K562 (cell line): ENCODE results near the gene PRR35. TPM values are rescaled to one million over a fixed set of nuclear protein-coding genes. Genes with fewer than 3 reads are reported as not detected.

Source experiments
- BACH1 ChIP-seq: fragments of 200-800 bp; sonication (Bioruptor generic); IDR thresholded peaks from 2 replicates; pipeline ENCODE4 v1.6.1; 2016; ENCODE audit warnings: missing genetic modification characterization, missing compliant biosample characterization
- FOXP1 ChIP-seq: sonication (generic); formaldehyde crosslinking; IDR thresholded peaks from 2 replicates; pipeline ENCODE4 v1.8.0; 2022; ENCODE audit warnings: mild to moderate bottlenecking, missing genetic modification reagents
- LEF1 ChIP-seq: fragments of 450-650 bp; IDR thresholded peaks from 2 replicates; pipeline ENCODE4 v1.6.1; 2016; ENCODE audit warnings: mild to moderate bottlenecking
- MED1 ChIP-seq: sonication (generic); formaldehyde crosslinking; IDR thresholded peaks from 2 replicates; pipeline ENCODE4 v1.8.1; 2023; ENCODE audit warnings: missing genetic modification reagents, borderline replicate concordance
- PRMT5 ChIP-seq: sonication (generic); formaldehyde crosslinking; IDR thresholded peaks from 2 replicates; pipeline ENCODE4 v1.5.0; 2020; ENCODE audit warnings: missing genetic modification reagents
- RFX5 ChIP-seq: IDR thresholded peaks from 2 replicates; pipeline ENCODE4 v1.6.1; 2011; ENCODE audit warnings: low read depth, mild to moderate bottlenecking, improper control_type of control experiment, low read length
- SRSF7 ChIP-seq: fragments of 200-400 bp; formaldehyde crosslinking; optimal IDR thresholded peaks from 2 replicates; pipeline ENCODE3; 2017; ENCODE audit warnings: mild to moderate bottlenecking, low read depth, low read length
- ZEB2 ChIP-seq: fragments of 450-650 bp; IDR thresholded peaks from 2 replicates; pipeline ENCODE4 v1.6.1; 2016
- ZNF175 ChIP-seq: fragments of 200-800 bp; sonication (Bioruptor generic); IDR thresholded peaks from 2 replicates; pipeline ENCODE4 v1.6.1; 2016; ENCODE audit warnings: low read depth, mild to moderate bottlenecking, missing genetic modification characterization, missing compliant biosample characterization
- polyA plus RNA-seq, 8 experiments: library from polyadenylated mRNA; depleted of rRNA in 4 of 8; stranded (reverse) in 5 of 8; unstranded in 3 of 8; fragments of >200 nt; fragmentation: Nextera tagmentation in 2 of 8; fragmentation: Illumina TruSeq in 1 of 8; extraction: Ambion mirVana in 2 of 8; extraction: Trizol in 1 of 8; gene quantifications; 2 replicates each; pipeline versions ENCODE4 v1.2.1 to v1.2.3, GENCODE V29; 2011 to 2014; ENCODE audit warnings: inconsistent platforms in 1 of 8, missing spikeins in 1 of 8
- total RNA-seq, 7 experiments: library from RNA; depleted of rRNA in 6 of 7; stranded (reverse); fragments of >200 nt in 6 of 7; fragmentation: Illumina TruSeq in 2 of 7; extraction: Trizol in 2 of 7; gene quantifications; 2 replicates each; pipeline versions ENCODE4 v1.2.1 to v1.2.3, GENCODE V29; 2011 to 2021; ENCODE audit warnings: low replicate concordance in 1 of 7
- TF ChIP-seq, protein P1 (sequence below): fragments of 250-450 bp; sonication (Bioruptor Pico); IDR thresholded peaks from 2 replicates; pipeline ENCODE4 v1.4.0; 2020; ENCODE audit warnings: mild to moderate bottlenecking
- TF ChIP-seq, protein P2 (sequence below), 2 experiments: fragments of 450-650 bp in 1 of 2; sonication (generic) in 1 of 2; formaldehyde crosslinking; conservative IDR thresholded peaks; 2 replicates each; pipeline versions ENCODE4 v1.4.0 to v1.8.1; 2020 to 2022; ENCODE audit warnings: mild to moderate bottlenecking in 1 of 2, missing genetic modification reagents in 1 of 2
- TF ChIP-seq, protein P3 (sequence below): fragments of 450-650 bp; conservative IDR thresholded peaks from 2 replicates; pipeline ENCODE4 v1.6.1; 2016; ENCODE audit warnings: missing genetic modification characterization, low read depth, mild to moderate bottlenecking, control low read depth, missing compliant biosample characterization
- TF ChIP-seq, protein P4 (sequence below): fragments of 450-650 bp; IDR thresholded peaks from 2 replicates; pipeline ENCODE4 v1.6.1; 2016; ENCODE audit warnings: low read depth
- TF ChIP-seq, protein P5 (sequence below): conservative IDR thresholded peaks from 2 replicates; pipeline ENCODE4 v1.6.1; 2011; ENCODE audit warnings: low read depth, mild to moderate bottlenecking, low read length; ENCODE audit not compliant: control insufficient read depth

Gene PRR35
- total and polyA plus RNA-seq, 9 of the 15 experiments (the other 6 are each of a cell fraction or from before 2014, with no cell fraction given): 0.17 to 0.45 (median 0.21) TPM; not detected in 5

DNA sequence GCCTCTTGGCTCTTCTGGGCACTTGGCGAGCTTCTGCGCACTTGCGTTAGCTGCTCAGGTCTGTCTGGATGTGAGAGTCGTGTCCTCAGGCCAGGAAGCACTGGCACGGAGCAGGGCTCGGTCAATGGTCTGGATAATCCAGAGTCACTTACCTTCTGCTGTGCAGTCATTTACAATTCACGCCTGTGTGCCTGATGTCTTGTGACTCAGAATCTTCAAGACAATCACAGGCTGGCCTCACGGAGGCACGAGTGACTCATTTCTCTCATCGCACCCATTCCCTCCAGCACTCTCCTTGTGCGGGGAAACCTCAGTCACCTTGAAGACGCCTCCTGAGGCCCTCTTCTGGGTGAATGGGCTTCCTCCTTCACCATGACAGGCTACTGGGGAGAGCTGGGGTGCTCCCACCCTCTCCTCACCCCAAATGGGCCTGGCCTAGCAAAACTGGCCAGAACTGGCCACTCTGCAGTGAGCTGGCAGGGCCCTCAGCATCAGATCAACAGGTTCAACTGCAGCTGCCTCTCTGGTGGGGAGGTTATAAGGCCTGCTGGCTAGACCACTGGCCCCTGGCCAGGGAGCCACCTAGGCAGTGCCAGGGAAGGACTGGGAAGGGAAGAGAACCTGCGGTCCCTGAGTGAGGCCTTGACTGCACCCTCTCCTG, 34.5 kb upstream of the PRR35 start (continued):
- TF ChIP-seq, protein P1, sequence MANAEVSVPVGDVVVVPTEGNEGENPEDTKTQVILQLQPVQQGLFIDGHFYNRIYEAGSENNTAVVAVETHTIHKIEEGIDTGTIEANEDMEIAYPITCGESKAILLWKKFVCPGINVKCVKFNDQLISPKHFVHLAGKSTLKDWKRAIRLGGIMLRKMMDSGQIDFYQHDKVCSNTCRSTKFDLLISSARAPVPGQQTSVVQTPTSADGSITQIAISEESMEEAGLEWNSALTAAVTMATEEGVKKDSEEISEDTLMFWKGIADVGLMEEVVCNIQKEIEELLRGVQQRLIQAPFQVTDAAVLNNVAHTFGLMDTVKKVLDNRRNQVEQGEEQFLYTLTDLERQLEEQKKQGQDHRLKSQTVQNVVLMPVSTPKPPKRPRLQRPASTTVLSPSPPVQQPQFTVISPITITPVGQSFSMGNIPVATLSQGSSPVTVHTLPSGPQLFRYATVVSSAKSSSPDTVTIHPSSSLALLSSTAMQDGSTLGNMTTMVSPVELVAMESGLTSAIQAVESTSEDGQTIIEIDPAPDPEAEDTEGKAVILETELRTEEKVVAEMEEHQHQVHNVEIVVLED (CRISPR knock-in tag): no peak
- TF ChIP-seq, protein P2, sequence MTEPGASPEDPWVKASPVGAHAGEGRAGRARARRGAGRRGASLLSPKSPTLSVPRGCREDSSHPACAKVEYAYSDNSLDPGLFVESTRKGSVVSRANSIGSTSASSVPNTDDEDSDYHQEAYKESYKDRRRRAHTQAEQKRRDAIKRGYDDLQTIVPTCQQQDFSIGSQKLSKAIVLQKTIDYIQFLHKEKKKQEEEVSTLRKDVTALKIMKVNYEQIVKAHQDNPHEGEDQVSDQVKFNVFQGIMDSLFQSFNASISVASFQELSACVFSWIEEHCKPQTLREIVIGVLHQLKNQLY (CRISPR knock-in tag; conservative IDR thresholded peaks at IDR 0.05): no peak
- TF ChIP-seq SRSF7 (no peak), RFX5 (no peak), LEF1 (no peak), ZEB2 (no peak), ZNF175 (no peak), PRMT5 (CRISPR knock-in tag) (no peak), BACH1 (tag) (no peak), MED1 (no peak), FOXP1 (CRISPR knock-in tag) (no peak)
- TF ChIP-seq, protein P3, sequence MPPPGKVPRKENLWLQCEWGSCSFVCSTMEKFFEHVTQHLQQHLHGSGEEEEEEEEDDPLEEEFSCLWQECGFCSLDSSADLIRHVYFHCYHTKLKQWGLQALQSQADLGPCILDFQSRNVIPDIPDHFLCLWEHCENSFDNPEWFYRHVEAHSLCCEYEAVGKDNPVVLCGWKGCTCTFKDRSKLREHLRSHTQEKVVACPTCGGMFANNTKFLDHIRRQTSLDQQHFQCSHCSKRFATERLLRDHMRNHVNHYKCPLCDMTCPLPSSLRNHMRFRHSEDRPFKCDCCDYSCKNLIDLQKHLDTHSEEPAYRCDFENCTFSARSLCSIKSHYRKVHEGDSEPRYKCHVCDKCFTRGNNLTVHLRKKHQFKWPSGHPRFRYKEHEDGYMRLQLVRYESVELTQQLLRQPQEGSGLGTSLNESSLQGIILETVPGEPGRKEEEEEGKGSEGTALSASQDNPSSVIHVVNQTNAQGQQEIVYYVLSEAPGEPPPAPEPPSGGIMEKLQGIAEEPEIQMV (tag): no peak
- TF ChIP-seq, protein P4, sequence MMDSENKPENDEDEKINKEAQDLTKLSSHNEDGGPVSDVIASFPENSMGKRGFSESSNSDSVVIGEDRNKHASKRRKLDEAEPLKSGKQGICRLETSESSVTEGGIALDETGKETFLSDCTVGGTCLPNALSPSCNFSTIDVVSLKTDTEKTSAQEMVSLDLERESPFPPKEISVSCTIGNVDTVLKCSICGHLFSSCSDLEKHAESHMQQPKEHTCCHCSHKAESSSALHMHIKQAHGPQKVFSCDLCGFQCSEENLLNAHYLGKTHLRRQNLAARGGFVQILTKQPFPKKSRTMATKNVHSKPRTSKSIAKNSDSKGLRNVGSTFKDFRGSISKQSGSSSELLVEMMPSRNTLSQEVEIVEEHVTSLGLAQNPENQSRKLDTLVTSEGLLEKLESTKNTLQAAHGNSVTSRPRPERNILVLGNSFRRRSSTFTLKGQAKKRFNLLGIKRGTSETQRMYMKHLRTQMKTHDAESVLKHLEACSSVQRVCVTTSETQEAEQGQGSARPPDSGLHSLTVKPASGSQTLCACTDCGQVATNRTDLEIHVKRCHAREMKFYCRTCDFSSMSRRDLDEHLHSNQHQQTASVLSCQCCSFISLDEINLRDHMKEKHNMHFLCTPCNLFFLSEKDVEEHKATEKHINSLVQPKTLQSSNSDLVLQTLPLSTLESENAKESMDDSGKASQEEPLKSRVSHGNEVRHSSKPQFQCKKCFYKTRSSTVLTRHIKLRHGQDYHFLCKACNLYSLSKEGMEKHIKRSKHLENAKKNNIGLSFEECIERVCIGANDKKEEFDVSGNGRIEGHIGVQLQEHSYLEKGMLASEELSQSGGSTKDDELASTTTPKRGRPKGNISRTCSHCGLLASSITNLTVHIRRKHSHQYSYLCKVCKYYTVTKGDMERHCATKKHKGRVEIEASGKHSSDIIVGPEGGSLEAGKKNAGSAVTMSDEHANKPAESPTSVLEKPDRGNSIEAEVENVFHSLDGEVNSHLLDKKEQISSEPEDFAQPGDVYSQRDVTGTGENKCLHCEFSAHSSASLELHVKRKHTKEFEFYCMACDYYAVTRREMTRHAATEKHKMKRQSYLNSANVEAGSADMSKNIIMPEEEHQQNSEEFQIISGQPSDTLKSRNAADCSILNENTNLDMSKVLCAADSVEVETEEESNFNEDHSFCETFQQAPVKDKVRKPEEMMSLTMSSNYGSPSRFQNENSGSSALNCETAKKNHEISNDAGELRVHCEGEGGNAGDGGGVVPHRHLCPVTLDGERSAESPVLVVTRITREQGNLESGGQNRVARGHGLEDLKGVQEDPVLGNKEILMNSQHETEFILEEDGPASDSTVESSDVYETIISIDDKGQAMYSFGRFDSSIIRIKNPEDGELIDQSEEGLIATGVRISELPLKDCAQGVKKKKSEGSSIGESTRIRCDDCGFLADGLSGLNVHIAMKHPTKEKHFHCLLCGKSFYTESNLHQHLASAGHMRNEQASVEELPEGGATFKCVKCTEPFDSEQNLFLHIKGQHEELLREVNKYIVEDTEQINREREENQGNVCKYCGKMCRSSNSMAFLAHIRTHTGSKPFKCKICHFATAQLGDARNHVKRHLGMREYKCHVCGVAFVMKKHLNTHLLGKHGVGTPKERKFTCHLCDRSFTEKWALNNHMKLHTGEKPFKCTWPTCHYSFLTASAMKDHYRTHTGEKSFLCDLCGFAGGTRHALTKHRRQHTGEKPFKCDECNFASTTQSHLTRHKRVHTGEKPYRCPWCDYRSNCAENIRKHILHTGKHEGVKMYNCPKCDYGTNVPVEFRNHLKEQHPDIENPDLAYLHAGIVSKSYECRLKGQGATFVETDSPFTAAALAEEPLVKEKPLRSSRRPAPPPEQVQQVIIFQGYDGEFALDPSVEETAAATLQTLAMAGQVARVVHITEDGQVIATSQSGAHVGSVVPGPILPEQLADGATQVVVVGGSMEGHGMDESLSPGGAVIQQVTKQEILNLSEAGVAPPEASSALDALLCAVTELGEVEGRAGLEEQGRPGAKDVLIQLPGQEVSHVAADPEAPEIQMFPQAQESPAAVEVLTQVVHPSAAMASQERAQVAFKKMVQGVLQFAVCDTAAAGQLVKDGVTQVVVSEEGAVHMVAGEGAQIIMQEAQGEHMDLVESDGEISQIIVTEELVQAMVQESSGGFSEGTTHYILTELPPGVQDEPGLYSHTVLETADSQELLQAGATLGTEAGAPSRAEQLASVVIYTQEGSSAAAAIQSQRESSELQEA: no peak
- TF ChIP-seq, protein P5, sequence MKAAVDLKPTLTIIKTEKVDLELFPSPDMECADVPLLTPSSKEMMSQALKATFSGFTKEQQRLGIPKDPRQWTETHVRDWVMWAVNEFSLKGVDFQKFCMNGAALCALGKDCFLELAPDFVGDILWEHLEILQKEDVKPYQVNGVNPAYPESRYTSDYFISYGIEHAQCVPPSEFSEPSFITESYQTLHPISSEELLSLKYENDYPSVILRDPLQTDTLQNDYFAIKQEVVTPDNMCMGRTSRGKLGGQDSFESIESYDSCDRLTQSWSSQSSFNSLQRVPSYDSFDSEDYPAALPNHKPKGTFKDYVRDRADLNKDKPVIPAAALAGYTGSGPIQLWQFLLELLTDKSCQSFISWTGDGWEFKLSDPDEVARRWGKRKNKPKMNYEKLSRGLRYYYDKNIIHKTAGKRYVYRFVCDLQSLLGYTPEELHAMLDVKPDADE: no peak
